Keratinocyte (primary cell): Measurements from ENCODE around the gene NPFFR1. TPM values are rescaled to one million over a fixed set of nuclear protein-coding genes. Genes with fewer than 3 reads are reported as not detected.
"Not testable (repeated sequence)": the region's sequence is repeated elsewhere in the genome, so short reads cannot be mapped to it uniquely, and the experiment has no call there.

Experiments used
- DNase-seq: peaks from one replicate; pipeline ENCODE4 v3.0.0-alpha.2; 2011; ENCODE audit warnings: low read depth, missing footprints, low spot score
- FAIRE-seq: peaks from 2 replicates; lab custom pipeline; 2011; peaks lifted over from hg19 to GRCh38; lab: Jason Lieb, UNC
- H2AFZ ChIP-seq: 2 replicates; pipeline ENCODE4 v1.6.0; 2012; ENCODE audit warnings: low read length, control low read depth, inconsistent platforms; ENCODE audit not compliant: control insufficient read depth
- H3K27ac ChIP-seq: 2 replicates; pipeline ENCODE4 v1.5.1; 2011; ENCODE audit warnings: low read length; ENCODE audit not compliant: control insufficient read depth, insufficient read depth
- H3K27me3 ChIP-seq: 3 replicates; pipeline ENCODE4 v1.6.0; 2011; ENCODE audit warnings: low read length; ENCODE audit not compliant: control insufficient read depth, insufficient read depth; ENCODE audit errors: extremely low read depth
- H3K36me3 ChIP-seq, 2 experiments: 2 replicates in 1 of 2; 3 replicates in 1 of 2; pipeline ENCODE4 v1.5.1; 2011; ENCODE audit warnings: low read length in 2 of 2, mild to moderate bottlenecking in 1 of 2; ENCODE audit not compliant: control insufficient read depth in 2 of 2, insufficient read depth in 2 of 2; ENCODE audit errors: extremely low read depth in 1 of 2
- H3K4me1 ChIP-seq: 3 replicates; pipeline ENCODE4 v1.5.1; 2011; ENCODE audit warnings: low read length; ENCODE audit not compliant: control insufficient read depth, insufficient read depth; ENCODE audit errors: extremely low read depth
- H3K4me2 ChIP-seq: 3 replicates; pipeline ENCODE4 v1.6.0; 2011; ENCODE audit warnings: low read depth, low read length; ENCODE audit not compliant: control insufficient read depth, insufficient read depth; ENCODE audit errors: extremely low read depth
- H3K4me3 ChIP-seq, 3 experiments: fragments of 200-600 bp in 1 of 3; sonication (generic) in 1 of 3; 2 replicates in 2 of 3; 3 replicates in 1 of 3; pipeline ENCODE4 v1.5.1; 2011 to 2016; ENCODE audit warnings: low read length in 3 of 3, mild to moderate bottlenecking in 3 of 3, control low read depth in 2 of 3, inconsistent platforms in 1 of 3, low read depth in 1 of 3, mixed read lengths in 1 of 3, mixed run types in 1 of 3, moderate library complexity in 1 of 3; ENCODE audit not compliant: control insufficient read depth in 2 of 3, insufficient read depth in 2 of 3; ENCODE audit errors: extremely low read depth in 1 of 3
- H3K79me2 ChIP-seq: 2 replicates; pipeline ENCODE4 v1.6.0; 2012; ENCODE audit warnings: low read length; ENCODE audit not compliant: control insufficient read depth, insufficient read depth
- H3K9ac ChIP-seq: 3 replicates; pipeline ENCODE4 v1.6.0; 2011; ENCODE audit warnings: low read length; ENCODE audit not compliant: control insufficient read depth, insufficient read depth; ENCODE audit errors: extremely low read depth
- H3K9me1 ChIP-seq: 3 replicates; pipeline ENCODE4 v1.6.0; 2011; ENCODE audit warnings: low read length; ENCODE audit not compliant: control insufficient read depth, insufficient read depth; ENCODE audit errors: extremely low read depth
- H3K9me3 ChIP-seq: 2 replicates; pipeline ENCODE4 v1.5.1; 2012; ENCODE audit warnings: low read depth, low read length; ENCODE audit not compliant: control insufficient read depth
- H4K20me1 ChIP-seq: 3 replicates; pipeline ENCODE4 v1.6.0; 2011; ENCODE audit warnings: low read length; ENCODE audit not compliant: control insufficient read depth, insufficient read depth; ENCODE audit errors: extremely low read depth
- EZH2 ChIP-seq: IDR thresholded peaks from one replicate; pipeline ENCODE4 v1.6.1; 2012; ENCODE audit warnings: inconsistent platforms, mild to moderate bottlenecking, low read length, moderate library complexity
- dilution Hi-C: fragments of 300-500 bp; cut with MboI; formaldehyde crosslinking; loops from one replicate; pipeline ENCODE4 v1.7.0; 2020; ENCODE audit warnings: low sequenced_read_pairs; ENCODE audit not compliant: extremely low pct_ligation_motif_present
- polyA plus RNA-seq, 5 experiments: library from polyadenylated mRNA; depleted of rRNA in 3 of 5; stranded (reverse) in 3 of 5; stranded (forward) in 1 of 5; unstranded in 1 of 5; fragments of >200 nt; gene quantifications; 1 replicate in 1 of 5; 2 replicates in 3 of 5; 3 replicates in 1 of 5; pipeline versions ENCODE4 v1.2.1 to v1.2.3, GENCODE V29; 2011 to 2012; ENCODE audit warnings: missing spikeins in 2 of 5, low read depth in 1 of 5, low replicate concordance in 1 of 5
- TF ChIP-seq, protein P1 (sequence below), 3 experiments: IDR thresholded peaks in 1 of 3; conservative IDR thresholded peaks in 1 of 3; optimal IDR thresholded peaks in 1 of 3; 2 replicates in 2 of 3; 3 replicates in 1 of 3; pipeline versions ENCODE3 to v1.5.1; 2011; ENCODE audit warnings: low read length in 3 of 3, mild to moderate bottlenecking in 3 of 3, moderate library complexity in 2 of 3, control low read depth in 1 of 3, inconsistent platforms in 1 of 3; ENCODE audit not compliant: insufficient read depth in 2 of 3; ENCODE audit errors: extremely low read depth in 1 of 3

Gene NPFFR1
- polyA plus RNA-seq, 1 donor (not counting 4 experiments of a cell fraction or from before 2014, with no cell fraction given), result not detected

DNA sequence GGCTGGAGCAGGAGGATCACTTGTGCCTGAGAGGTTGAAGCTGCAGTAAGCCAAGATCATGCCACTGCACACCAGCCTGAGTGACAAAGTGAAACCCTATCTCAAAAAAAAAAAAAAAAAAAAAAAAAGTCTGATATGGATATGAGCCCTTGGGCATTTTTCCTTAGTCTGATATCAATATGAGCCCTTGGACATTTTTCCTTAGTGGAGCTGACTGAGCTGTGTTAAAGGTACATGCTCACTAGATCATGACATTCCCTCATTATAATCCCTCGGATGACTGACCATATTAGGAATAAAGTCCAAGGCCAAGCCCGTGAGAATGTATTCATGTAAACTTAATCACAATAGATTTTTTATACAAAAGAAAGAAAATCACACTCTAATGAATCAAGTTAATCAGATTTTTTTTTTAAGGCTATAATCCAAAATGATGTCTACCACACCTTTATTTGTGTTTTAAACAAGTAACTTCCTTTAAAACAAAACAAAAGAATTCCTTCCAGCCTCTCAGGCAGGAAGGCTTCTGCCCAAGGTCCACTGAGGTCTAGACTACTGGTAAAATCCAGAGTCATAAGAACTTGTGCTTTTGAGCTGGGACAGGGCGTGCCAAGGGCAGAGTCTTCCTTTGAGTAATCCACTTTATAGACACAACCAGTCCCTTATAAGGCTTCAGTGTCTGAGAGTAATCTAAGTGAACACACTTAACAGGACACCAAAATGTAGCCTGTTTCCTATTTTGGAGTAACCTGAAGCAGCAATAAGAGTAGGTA is 56.1 kb downstream of the NPFFR1 start:
- no peak for TF ChIP-seq EZH2
- TF ChIP-seq, protein P1, sequence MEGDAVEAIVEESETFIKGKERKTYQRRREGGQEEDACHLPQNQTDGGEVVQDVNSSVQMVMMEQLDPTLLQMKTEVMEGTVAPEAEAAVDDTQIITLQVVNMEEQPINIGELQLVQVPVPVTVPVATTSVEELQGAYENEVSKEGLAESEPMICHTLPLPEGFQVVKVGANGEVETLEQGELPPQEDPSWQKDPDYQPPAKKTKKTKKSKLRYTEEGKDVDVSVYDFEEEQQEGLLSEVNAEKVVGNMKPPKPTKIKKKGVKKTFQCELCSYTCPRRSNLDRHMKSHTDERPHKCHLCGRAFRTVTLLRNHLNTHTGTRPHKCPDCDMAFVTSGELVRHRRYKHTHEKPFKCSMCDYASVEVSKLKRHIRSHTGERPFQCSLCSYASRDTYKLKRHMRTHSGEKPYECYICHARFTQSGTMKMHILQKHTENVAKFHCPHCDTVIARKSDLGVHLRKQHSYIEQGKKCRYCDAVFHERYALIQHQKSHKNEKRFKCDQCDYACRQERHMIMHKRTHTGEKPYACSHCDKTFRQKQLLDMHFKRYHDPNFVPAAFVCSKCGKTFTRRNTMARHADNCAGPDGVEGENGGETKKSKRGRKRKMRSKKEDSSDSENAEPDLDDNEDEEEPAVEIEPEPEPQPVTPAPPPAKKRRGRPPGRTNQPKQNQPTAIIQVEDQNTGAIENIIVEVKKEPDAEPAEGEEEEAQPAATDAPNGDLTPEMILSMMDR (optimal IDR thresholded peaks at IDR 0.05 in 1 of 3, IDR thresholded peaks at IDR 0.05 in 1 of 3, conservative IDR thresholded peaks at IDR 0.05 in 1 of 3; ENCODE audit: extremely low read depth in 1 of 3, insufficient read depth in 2 of 3, low read length in 3 of 3), result no peak
- Histone ChIP-seq H3K4me1 (peaks cover 15% of the 10 kb centered on the region), H3K9ac (peak overlapping the region; percentile 19), H3K36me3 (peaks cover 2 to 15% of the 10 kb centered on the region in 2 experiments), H3K9me1 (no peaks in the 10 kb centered on the region), H3K4me3 (no peak overlapping the region), H4K20me1 (peaks cover 7% of the 10 kb centered on the region), H3K9me3 (no peaks in the 10 kb centered on the region), H2AFZ (no peak overlapping the region), H3K4me2 (peak overlapping the region; percentile 25), H3K27ac (no peak overlapping the region), H3K27me3 (no peaks in the 10 kb centered on the region), H3K79me2 (peaks cover 85% of the 10 kb centered on the region)
- dilution Hi-C loops, result no loop called here
- DNase-seq, result no peak
- FAIRE-seq, result no peak

DNA sequence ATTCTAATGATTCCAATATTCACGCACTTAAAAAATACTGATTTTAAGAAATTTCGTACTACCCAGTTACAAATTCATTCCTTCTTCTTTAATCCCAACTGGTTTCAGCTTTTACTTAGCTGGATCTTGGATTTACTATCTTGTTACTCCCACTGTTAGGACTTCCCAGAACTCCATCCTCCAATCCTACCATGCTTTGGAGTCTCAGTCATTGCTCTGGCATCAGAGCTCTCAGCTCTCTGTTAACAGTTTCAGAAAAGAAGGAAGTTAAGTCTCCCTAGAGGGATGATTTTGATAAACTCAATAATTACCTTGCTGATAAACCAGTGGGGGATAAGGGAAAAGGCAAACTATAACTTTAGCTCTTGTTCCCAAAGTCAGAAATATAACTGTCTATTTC is 60.1 kb downstream of the NPFFR1 start:
- TF ChIP-seq, protein P1 (optimal IDR thresholded peaks at IDR 0.05 in 1 of 3, IDR thresholded peaks at IDR 0.05 in 1 of 3, conservative IDR thresholded peaks at IDR 0.05 in 1 of 3; ENCODE audit: extremely low read depth in 1 of 3, insufficient read depth in 2 of 3, low read length in 3 of 3), result no peak
- no peak for TF ChIP-seq EZH2
- DNase-seq (no peak), FAIRE-seq (no peak)
- Histone ChIP-seq H3K9ac (no peak overlapping the region), H3K27ac (no peak overlapping the region), H2AFZ (no peak overlapping the region), H3K4me1 (peaks cover 23% of the 10 kb centered on the region), H3K9me1 (no peaks in the 10 kb centered on the region), H4K20me1 (peaks cover 6% of the 10 kb centered on the region), H3K79me2 (peaks cover 61% of the 10 kb centered on the region), H3K36me3 (peaks cover 2 to 12% of the 10 kb centered on the region in 2 experiments), H3K27me3 (no peaks in the 10 kb centered on the region), H3K4me2 (no peak overlapping the region), H3K4me3 (no peak overlapping the region), H3K9me3 (no peaks in the 10 kb centered on the region)
- dilution Hi-C loops, result no loop called here

DNA sequence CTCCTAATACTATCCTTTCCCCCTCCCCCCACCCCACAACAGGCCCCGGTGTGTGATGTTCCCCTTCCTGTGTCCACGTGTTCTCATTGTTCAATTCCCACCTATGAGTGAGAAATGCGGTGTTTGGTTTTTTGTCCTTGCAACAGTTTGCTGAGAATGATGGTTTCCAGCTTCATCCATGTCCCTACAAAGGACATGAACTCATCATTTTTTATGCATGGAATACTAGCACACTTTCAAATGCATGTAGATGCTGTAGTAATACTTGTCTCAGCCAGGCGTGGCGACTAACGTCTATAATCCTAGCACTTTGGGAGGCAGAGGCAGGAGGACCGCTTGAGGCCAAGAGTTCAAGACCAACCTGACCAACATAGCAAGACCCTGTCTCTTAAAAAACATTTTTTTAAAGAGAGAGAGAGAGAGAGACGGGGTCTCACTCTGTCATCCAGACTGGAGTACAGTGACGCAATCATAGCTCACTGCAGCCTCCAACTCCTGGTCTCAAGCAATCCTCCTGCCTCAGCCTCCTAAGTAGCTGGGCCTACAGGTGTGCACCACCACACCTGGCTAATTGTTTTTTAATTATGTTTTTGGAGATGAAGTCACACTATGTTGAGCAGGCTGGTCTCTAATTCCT is 60.9 kb downstream of the NPFFR1 start:
- peaks cover 55% of the 10 kb centered on the region for H3K79me2 ChIP-seq
- H3K9ac ChIP-seq, FAIRE-seq, H3K9me3 ChIP-seq, H3K27me3 ChIP-seq, H3K4me2 ChIP-seq, H4K20me1 ChIP-seq, H3K9me1 ChIP-seq, H2AFZ ChIP-seq, dilution Hi-C loops, H3K4me3 ChIP-seq, H3K36me3 ChIP-seq, DNase-seq: not testable (repeated sequence)
- H3K4me1 ChIP-seq, result peaks cover 15% of the 10 kb centered on the region
- H3K27ac ChIP-seq, result peak overlapping the region; percentile 44
